Measurements from ENCODE around the gene AGBL2.

- TF ChIP-seq EZH2 (IDR thresholded peaks at IDR 0.05; ENCODE audit: insufficient read depth, poor library complexity, severe bottlenecking) (no peak), EZH2phosphoT487 (IDR thresholded peaks at IDR 0.05; ENCODE audit: insufficient read depth, low read depth) (no peak)
These were observed 46.5 kb downstream of the AGBL2 start for GRCh38 chr11:47668665-47669064.

All from GM23248 (cell line).